IMR-90 (cell line): Measurements from ENCODE around the gene NUAK1. TPM values are rescaled to one million over a fixed set of nuclear protein-coding genes. Genes with fewer than 3 reads are reported as not detected.

Experiments used
- ATAC-seq: fragments of 200-7000 bp; cut with Tn5 transposase; 2 replicates; pipeline ENCODE4 v1.9.1; 2020; ENCODE audit warnings: low read depth, mild to moderate bottlenecking, moderate library complexity
- BruUV-seq: library from RNA; stranded (reverse); fragments of 400-500 nt; replicated peaks from 2 replicates; lab custom pipeline; 2021; lab: Mats Ljungman, UMichigan
- CTCF ChIA-PET: fragments of 300-600 bp; formaldehyde crosslinking; extraction: SDS; loops from one replicate; lab custom pipeline; 2021; ENCODE audit warnings: antibody characterized with exemption; lab: Yijun Ruan, JAX
- POLR2A ChIA-PET: fragments of 300-600 bp; sonication (Branson Sonifier 250); formaldehyde crosslinking; loops from one replicate; lab custom pipeline; 2022; ENCODE audit warnings: antibody characterized with exemption; ENCODE audit not compliant: unreplicated experiment; lab: Charles Lee
- DNase-seq: peaks from one replicate; pipeline ENCODE4 v3.0.0; 2013
- H2AFZ ChIP-seq: replicated peaks from 2 replicates; pipeline ENCODE3; 2013; ENCODE audit warnings: low read length, mild to moderate bottlenecking; ENCODE audit not compliant: poor library complexity
- H2AK5ac ChIP-seq: 2 replicates; pipeline ENCODE4 v1.6.1; 2013; ENCODE audit warnings: low read depth, low read length, inconsistent platforms
- H2AK9ac ChIP-seq: replicated peaks from 2 replicates; pipeline ENCODE3; 2013; ENCODE audit warnings: mild to moderate bottlenecking, low read depth, low read length, moderate library complexity; ENCODE audit not compliant: poor library complexity
- H2BK120ac ChIP-seq: 2 replicates; pipeline ENCODE4 v1.6.1; 2013; ENCODE audit warnings: low read depth, low read length, inconsistent platforms
- H2BK15ac ChIP-seq: 3 replicates; pipeline ENCODE4 v1.6.1; 2013; ENCODE audit warnings: low read depth, low read length, inconsistent platforms
- H2BK20ac ChIP-seq: 2 replicates; pipeline ENCODE4 v1.6.1; 2013; ENCODE audit warnings: low read depth, mild to moderate bottlenecking, inconsistent platforms, low read length, moderate library complexity
- H2BK5ac ChIP-seq: 2 replicates; pipeline ENCODE4 v1.6.1; 2013; ENCODE audit warnings: mild to moderate bottlenecking, low read depth, low read length, inconsistent platforms; ENCODE audit not compliant: poor library complexity, severe bottlenecking
- H3K14ac ChIP-seq: replicated peaks from 2 replicates; pipeline ENCODE4 v1.6.1; 2013; ENCODE audit warnings: low read depth, low read length, inconsistent platforms
- H3K18ac ChIP-seq: 2 replicates; pipeline ENCODE4 v1.6.1; 2013; ENCODE audit warnings: low read depth, low read length, control low read depth
- H3K23ac ChIP-seq: 2 replicates; pipeline ENCODE4 v1.6.1; 2013; ENCODE audit warnings: low read depth, low read length, inconsistent platforms
- H3K27ac ChIP-seq: 2 replicates; pipeline ENCODE4 v1.5.1; 2013; ENCODE audit warnings: mild to moderate bottlenecking, control low read depth, low read length; ENCODE audit not compliant: insufficient read depth
- H3K27me3 ChIP-seq: 2 replicates; pipeline ENCODE4 v1.6.1; 2013; ENCODE audit warnings: low read length; ENCODE audit not compliant: control insufficient read depth, insufficient read depth
- H3K36me3 ChIP-seq: 2 replicates; pipeline ENCODE4 v1.6.1; 2013; ENCODE audit warnings: low read length, mixed read lengths; ENCODE audit not compliant: control insufficient read depth, insufficient read depth
- H3K4ac ChIP-seq: 2 replicates; pipeline ENCODE4 v1.6.1; 2013; ENCODE audit warnings: low read depth, low read length, inconsistent platforms
- H3K4me1 ChIP-seq: 2 replicates; pipeline ENCODE4 v1.6.1; 2013; ENCODE audit warnings: low read length, mixed read lengths; ENCODE audit not compliant: control insufficient read depth, insufficient read depth
- H3K4me2 ChIP-seq: 2 replicates; pipeline ENCODE4 v1.6.1; 2013; ENCODE audit warnings: low read depth, mild to moderate bottlenecking, control low read depth, low read length, moderate library complexity
- H3K4me3 ChIP-seq: 2 replicates; pipeline ENCODE4 v1.5.1; 2013; ENCODE audit warnings: low read depth, mild to moderate bottlenecking, control low read depth, low read length, moderate library complexity; ENCODE audit not compliant: insufficient read depth
- H3K56ac ChIP-seq: 2 replicates; pipeline ENCODE4 v1.6.1; 2013; ENCODE audit warnings: low read length, inconsistent platforms; ENCODE audit not compliant: insufficient read depth; ENCODE audit errors: extremely low read depth
- H3K79me1 ChIP-seq, 2 experiments: 2 replicates each; pipeline ENCODE4 v1.6.1; 2013; ENCODE audit warnings: low read length in 2 of 2, inconsistent platforms in 1 of 2, low read depth in 1 of 2
- H3K9ac ChIP-seq: 2 replicates; pipeline ENCODE4 v1.6.1; 2013; ENCODE audit warnings: low read depth, low read length, control low read depth
- H3K9me1 ChIP-seq: 2 replicates; pipeline ENCODE4 v1.6.1; 2013; ENCODE audit warnings: low read length, inconsistent platforms; ENCODE audit not compliant: insufficient read depth
- H3K9me3 ChIP-seq: 2 replicates; pipeline ENCODE4 v1.6.1; 2013; ENCODE audit warnings: low read length; ENCODE audit not compliant: control insufficient read depth, insufficient read depth
- H4K20me1 ChIP-seq: 2 replicates; pipeline ENCODE4 v1.6.1; 2013; ENCODE audit warnings: low read length, inconsistent platforms; ENCODE audit not compliant: insufficient read depth
- H4K5ac ChIP-seq: 2 replicates; pipeline ENCODE4 v1.6.1; 2013; ENCODE audit warnings: mild to moderate bottlenecking, low read depth, low read length, control low read depth
- H4K8ac ChIP-seq, 2 experiments: 2 replicates each; pipeline ENCODE4 v1.6.1; 2013; ENCODE audit warnings: low read depth in 2 of 2, low read length in 2 of 2, control low read depth in 1 of 2, inconsistent platforms in 1 of 2
- H4K91ac ChIP-seq: 2 replicates; pipeline ENCODE4 v1.6.1; 2013; ENCODE audit warnings: low read depth, low read length, inconsistent platforms; ENCODE audit not compliant: insufficient read depth
- BHLHE40 ChIP-seq: fragments of 150-350 bp; IDR thresholded peaks from 2 replicates; pipeline ENCODE4 v1.6.1; 2016; ENCODE audit warnings: mild to moderate bottlenecking, low read depth, low read length
- FOS ChIP-seq: fragments of 150-350 bp; IDR thresholded peaks from 2 replicates; pipeline ENCODE4 v1.6.1; 2016; ENCODE audit warnings: low read depth, low read length
- MAFK ChIP-seq: IDR thresholded peaks from 2 replicates; pipeline ENCODE4 v1.6.1; 2012; ENCODE audit warnings: low read depth, low read length, improper control_type of control experiment
- MAZ ChIP-seq: IDR thresholded peaks from 2 replicates; pipeline ENCODE4 v1.6.1; 2012; ENCODE audit warnings: low read depth, mild to moderate bottlenecking, low read length, improper control_type of control experiment, moderate library complexity, borderline replicate concordance
- POLR2A ChIP-seq: IDR thresholded peaks from 2 replicates; pipeline ENCODE4 v1.6.1; 2012; ENCODE audit warnings: mild to moderate bottlenecking, low read depth, low read length
- RAD21 ChIP-seq: IDR thresholded peaks from 2 replicates; pipeline ENCODE4 v1.6.1; 2012; ENCODE audit warnings: low read length, improper control_type of control experiment
- RCOR1 ChIP-seq: IDR thresholded peaks from 2 replicates; pipeline ENCODE4 v1.6.1; 2012; ENCODE audit warnings: mild to moderate bottlenecking, low read length, improper control_type of control experiment; ENCODE audit not compliant: insufficient replicate concordance
- RFX5 ChIP-seq: IDR thresholded peaks from 2 replicates; pipeline ENCODE4 v1.8.0; 2012; ENCODE audit warnings: low read depth, mild to moderate bottlenecking, low read length, moderate library complexity
- WGBS, 2 experiments: methylation state at CpG; one replicate each; pipeline versions ENCODE4 v1.1.5 to v1.1.7; 2013; ENCODE audit warnings: missing lambda C conversion rate in 2 of 2; ENCODE audit not compliant: insufficient read length in 1 of 2; ENCODE audit errors: extremely low coverage in 2 of 2; 5-methylcytosine and 5-hydroxymethylcytosine counted together
- dilution Hi-C: fragments of 300-500 bp; cut with HindIII; formaldehyde crosslinking; loops from one replicate; pipeline ENCODE4 v1.14.3; 2018; ENCODE audit warnings: low sequenced_read_pairs; ENCODE audit not compliant: unreplicated experiment
- in situ Hi-C: fragments of 300-500 bp; cut with MboI; formaldehyde crosslinking; loops from 3 replicates; pipeline ENCODE4 v1.14.3; 2019; ENCODE audit warnings: low sequenced_read_pairs, inconsistent platforms, mixed read lengths
- intact Hi-C: fragments of 100-400 bp; cut with micrococcal nuclease; formaldehyde crosslinking; loops from 2 replicates; pipeline ENCODE4 v1.10.0; 2022
- polyA plus RNA-seq, 3 experiments: library from polyadenylated mRNA; depleted of rRNA; stranded (reverse); fragments of >200 nt; gene quantifications; 2 replicates each; pipeline ENCODE4 v1.2.3, GENCODE V29; 2012; ENCODE audit warnings: low replicate concordance in 1 of 3
- total RNA-seq: library from RNA; depleted of rRNA; stranded (reverse); fragments of >200 nt; gene quantifications from 2 replicates; pipeline ENCODE4 v1.2.3, GENCODE V29; 2012
- TF ChIP-seq, protein P1 (sequence below): conservative IDR thresholded peaks from 2 replicates; pipeline ENCODE4 v1.5.1; 2012; ENCODE audit warnings: mild to moderate bottlenecking, low read depth, low read length, improper control_type of control experiment

The NUAK1 gene
- total and polyA plus RNA-seq, 2 of the 4 experiments (the other 2 are of a cell fraction): 4.8 to 8.8 TPM

- H3K14ac ChIP-seq: no peak overlapping the region
These were observed 6.1 kb upstream of the NUAK1 start for GRCh38 chr12:106144847-106145246.

More at GRCh38 chr12:106144847-106145246, 6.1 kb upstream of the NUAK1 start:
- TF ChIP-seq BHLHE40 (no peak), FOS (no peak), RFX5 (no peak), POLR2A (no peak), RAD21 (no peak), MAZ (no peak), RCOR1 (peak; percentile 42), MAFK (peak; percentile 81)
- TF ChIP-seq, protein P1, sequence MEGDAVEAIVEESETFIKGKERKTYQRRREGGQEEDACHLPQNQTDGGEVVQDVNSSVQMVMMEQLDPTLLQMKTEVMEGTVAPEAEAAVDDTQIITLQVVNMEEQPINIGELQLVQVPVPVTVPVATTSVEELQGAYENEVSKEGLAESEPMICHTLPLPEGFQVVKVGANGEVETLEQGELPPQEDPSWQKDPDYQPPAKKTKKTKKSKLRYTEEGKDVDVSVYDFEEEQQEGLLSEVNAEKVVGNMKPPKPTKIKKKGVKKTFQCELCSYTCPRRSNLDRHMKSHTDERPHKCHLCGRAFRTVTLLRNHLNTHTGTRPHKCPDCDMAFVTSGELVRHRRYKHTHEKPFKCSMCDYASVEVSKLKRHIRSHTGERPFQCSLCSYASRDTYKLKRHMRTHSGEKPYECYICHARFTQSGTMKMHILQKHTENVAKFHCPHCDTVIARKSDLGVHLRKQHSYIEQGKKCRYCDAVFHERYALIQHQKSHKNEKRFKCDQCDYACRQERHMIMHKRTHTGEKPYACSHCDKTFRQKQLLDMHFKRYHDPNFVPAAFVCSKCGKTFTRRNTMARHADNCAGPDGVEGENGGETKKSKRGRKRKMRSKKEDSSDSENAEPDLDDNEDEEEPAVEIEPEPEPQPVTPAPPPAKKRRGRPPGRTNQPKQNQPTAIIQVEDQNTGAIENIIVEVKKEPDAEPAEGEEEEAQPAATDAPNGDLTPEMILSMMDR: no peak
- Histone ChIP-seq H2AK9ac (no peak overlapping the region), H3K27me3 (no peaks in the 10 kb centered on the region), H3K56ac (no peak overlapping the region), H3K79me1 (peaks cover 18 to 43% of the 10 kb centered on the region in 2 experiments), H4K91ac (no peak overlapping the region), H2BK5ac (no peak overlapping the region), H3K36me3 (no peaks in the 10 kb centered on the region), H2BK120ac (no peak overlapping the region), H2BK15ac (no peak overlapping the region), H3K9ac (no peak overlapping the region), H3K23ac (no peak overlapping the region), H3K4ac (no peak overlapping the region), H3K4me2 (peak overlapping the region; percentile 36; the same call in 1 of the 2 replicates), H3K9me3 (no peaks in the 10 kb centered on the region), H3K27ac (no peak overlapping the region), H4K5ac (no peak overlapping the region), H3K4me3 (no peak overlapping the region), H4K20me1 (no peaks in the 10 kb centered on the region; the same call in 1 of the 2 replicates), H4K8ac (no peak overlapping the region), H2AK5ac (no peak overlapping the region), H2BK20ac (no peak overlapping the region), H3K4me1 (peaks cover 6% of the 10 kb centered on the region), H3K18ac (no peak overlapping the region), H2AFZ (no peak overlapping the region), H3K9me1 (peaks cover 11% of the 10 kb centered on the region; the same call in 1 of the 2 replicates)
- in situ Hi-C loops (no loop called here), intact Hi-C loops (no loop called here), dilution Hi-C loops (no loop called here)
- ATAC-seq (peak; percentile 61), DNase-seq (peak; percentile 62)
- BruUV-seq: no TSS peak
- CTCF ChIA-PET: interaction anchor here (0.5 kb wide), 1 partner anchor 723 kb away, joined by 3 read pairs; no protein-coding TSS in a partner anchor
- WGBS, 2 experiments: no CpG with 5 or more reads among the region's 2 CpGs
- POLR2A ChIA-PET: no interaction called here
